ENCODE measurements around the gene KISS1.

KISS1 gene

DNA sequence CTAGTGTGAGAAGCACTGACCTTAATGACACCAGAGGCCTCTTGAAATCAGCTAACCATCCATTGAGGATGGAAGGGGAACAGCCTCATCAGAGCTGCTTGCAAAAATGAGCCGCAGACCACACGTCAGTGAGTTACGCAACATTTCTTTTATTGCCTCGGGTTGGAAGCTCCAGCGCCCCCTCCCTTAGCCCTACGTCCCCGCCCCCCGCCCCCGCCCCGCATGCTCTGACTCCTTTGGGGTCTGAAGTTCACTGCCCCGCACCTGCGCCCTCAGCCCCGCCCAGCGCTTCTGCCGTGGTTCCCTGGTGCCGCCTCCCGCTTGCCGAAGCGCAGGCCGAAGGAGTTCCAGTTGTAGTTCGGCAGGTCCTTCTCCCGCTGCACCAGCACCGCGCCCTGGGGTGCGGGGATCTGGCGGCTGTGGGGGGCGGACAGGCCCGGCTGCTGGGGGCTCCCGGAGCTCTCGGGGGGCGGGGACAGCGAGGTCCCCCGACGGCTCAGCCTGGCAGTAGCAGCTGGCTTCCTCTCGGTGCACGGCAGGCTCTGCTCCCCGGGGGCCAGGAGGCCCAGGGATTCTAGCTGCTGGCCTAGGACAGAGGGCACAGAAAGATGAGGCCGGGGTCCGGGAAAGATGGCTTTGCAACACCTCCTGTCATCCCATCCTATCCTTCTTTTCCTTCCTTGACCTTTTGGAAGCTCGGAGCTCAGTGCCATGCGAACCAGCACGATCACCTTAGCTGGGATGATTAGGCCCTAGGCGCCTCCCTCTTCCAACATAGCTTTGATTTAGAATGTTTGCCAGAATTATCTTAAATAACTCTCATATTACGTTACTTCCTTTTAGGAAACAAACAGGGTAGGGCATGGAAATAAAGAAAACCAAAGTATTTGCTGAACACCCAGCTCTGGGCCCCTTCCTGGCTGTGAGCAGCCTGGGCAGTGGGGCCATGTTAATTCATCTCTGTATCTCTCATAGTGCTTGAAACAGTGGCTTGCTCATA lies 5.8 kb downstream of the KISS1 start:
- no peak for DNase-seq

DNA sequence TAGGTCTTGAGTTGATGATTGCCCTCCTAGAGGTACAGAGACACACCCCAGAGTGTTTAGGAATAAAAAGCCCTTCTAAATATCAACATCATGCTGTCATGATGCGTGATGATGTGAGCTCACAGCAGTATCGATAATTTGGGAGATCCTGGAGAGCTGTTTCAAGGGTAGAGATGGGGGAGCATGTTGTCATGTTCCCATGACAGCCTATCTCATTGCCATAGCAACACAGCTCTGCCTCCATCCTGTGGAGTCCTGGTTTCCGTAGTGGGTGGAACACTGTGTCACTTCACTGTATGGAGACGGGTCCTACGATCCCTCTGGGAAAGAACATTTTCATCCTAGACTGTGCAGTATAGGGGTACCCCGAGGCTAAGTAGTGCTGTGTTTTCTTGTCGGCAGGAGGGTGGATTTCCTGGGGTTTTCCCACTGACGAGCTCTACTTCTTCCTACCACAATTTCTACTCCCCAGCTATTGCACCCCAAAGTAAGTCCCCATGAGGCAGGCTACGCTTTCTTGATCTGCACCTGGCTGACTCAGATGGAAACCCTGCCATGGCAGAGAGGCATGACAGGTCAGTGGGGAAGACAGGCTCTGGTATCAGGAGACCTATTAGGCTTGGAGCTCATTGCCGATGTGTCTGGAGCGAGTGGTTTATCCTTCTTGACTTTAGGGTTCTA lies 7.2 kb downstream of the KISS1 start:
- no peak for DNase-seq

- DNase-seq: no peak
These were observed 9.7 kb downstream of the KISS1 start for GRCh38 chr1:204186597-204186996.

DNA sequence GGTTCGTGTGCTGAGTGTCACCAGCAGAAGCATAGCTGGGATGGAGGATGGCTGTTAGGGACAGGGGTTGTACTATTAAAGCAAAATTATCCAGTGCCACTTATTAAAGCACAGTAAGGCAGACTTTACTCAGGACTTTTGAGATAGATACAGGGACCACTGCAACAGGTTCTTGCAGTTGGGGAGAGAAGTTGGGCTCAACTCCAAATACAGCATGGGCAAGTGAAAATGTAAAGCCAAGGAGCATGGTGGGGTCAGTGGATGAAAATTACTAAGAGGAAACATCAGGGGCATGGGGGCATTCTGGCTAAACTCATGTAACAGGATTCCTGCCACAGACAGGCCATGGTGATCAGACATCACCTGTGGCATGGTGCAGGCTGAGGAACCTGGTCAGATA lies 15.2 kb downstream of the KISS1 start:
- no peak for DNase-seq

DNA sequence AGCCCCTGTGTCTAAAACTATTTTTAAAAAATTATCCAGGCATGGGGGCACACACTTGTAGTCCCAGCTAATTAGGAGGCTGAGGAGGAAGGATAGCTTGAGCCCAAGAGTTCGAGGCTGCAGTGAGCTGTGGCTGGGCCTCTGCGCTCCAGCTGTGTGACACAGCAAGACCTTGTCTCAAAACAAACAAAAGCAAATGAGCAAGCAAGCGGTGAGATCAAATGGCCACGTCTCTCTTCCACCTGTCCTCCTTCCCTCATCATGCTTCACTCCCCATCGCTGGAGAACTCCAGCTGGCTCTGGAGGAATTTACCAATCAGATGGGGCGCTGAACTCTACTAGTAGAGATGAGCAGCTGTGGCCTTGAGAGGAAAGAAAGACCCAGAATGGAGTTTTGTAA lies 16.2 kb downstream of the KISS1 start:
- DNase-seq: no peak

GRCh38 chr1:204178487-204179281 lies 17.6 kb downstream of the KISS1 start:
- no peak for DNase-seq

DNA sequence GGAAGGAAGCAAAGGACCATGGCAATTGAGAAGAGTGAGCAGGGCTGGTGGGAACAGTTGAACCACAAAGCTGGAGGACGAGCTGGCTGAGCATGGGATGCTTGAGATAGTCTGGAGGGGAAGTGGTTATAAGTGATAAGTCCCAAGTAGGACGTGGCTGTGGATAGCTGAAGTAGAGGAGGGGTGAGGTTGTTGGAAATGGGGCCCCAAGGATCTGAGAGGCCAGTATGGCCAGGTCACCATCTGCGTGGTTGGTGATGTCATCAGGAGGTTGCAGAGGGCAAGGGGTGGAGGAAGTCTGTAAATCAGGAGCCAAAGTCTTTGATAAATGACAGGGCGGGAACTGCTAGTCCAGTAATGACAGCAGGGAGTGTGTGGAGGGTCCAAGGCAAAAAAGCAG lies 19.2 kb downstream of the KISS1 start:
- DNase-seq: no peak

DNA sequence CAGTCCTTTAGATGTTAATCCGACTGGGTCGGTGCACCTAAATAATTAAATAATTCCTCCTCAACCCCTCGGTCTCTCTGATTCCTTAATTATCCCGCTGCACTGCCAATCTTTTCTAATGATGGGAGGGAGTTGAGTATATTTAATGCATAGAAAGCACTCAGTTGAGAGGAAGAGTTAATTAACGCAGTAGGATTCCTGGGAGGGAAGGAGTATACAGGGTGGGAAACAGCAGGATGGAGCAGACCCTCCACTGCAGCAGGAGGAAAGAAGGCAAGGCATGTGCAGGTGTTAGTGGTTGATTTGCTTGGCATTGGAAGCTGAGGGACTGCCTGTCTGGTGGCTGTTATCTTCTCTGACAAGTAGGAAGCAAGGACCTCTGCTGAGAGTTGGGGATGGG lies 20.2 kb downstream of the KISS1 start:
- no peak for DNase-seq

- no peak for DNase-seq
These were observed 21.3 kb downstream of the KISS1 start for GRCh38 chr1:204174958-204175357.

DNA sequence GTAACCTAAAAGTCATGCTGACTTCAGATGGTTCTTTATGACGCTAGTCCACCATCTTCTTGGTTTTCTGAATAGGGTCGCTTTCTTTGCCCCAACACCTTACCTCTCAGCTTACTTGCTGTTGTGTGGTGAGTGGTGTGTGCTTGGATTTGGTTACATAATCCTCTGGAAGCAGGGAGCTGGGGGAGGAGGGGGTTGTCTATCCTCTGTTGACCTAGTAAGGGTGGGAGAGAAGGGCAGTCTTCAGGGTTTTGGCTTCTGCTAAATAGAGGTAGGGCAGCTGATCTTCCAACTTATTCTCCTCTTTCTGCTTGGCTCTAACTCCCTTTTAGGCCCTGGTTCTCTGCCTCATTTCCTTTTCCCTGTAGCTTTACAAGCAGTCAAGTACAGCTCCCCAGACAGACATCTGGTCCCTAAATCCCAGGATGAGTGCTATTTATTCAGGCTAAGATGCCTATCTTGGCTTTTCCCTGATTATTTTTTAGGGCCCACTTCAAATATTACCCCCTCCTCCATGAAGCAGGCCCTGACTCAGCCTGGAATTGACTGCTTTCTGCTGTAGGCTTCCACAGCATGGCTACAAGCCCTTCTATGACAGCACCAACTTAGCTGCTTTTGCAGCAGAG lies 23.8 kb downstream of the KISS1 start:
- no peak for DNase-seq

DNA sequence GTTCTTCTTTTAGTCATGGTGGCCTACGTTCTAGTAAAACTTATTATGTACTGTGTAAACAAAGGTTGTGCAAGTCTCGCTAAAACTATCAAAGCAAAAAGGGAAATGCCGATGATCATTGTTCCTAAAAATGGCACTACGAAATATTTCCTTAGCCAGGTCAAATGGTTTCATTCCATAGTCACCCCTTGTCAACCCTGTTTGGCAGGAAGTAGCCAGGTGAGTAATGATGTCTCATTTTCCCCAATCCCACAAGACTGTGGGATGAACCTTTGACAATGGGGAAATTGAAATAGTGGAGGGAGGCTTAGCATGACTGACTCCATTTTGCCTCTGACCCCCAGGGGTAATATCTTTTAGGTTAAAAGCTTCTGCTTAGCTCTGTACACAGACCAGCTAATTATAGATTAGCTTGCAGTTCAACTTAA lies 24.5 kb downstream of the KISS1 start:
- no peak for DNase-seq

GRCh38 chr1:204170494-204171155 lies 25.7 kb downstream of the KISS1 start:
- DNase-seq: no peak

DNA sequence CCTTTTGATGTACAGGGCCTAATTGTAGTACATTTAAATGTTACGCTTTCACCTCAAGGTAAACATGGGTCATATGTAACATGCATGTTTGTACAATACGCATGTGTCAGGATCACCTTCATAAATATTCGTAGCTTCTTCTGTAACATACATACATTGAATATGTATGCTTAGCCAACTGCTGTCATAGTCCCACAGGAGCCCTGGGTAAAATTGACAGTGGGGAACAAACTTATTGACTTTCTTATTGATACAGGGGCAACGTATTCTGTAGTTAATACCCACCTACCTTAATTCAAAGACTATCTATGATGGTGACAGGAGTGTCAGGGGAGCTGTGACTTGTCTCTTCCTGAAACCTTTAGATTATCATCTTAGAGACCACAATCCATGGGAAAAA lies 26.4 kb downstream of the KISS1 start:
- no peak for DNase-seq

GRCh38 chr1:204167730-204168129 lies 28.6 kb downstream of the KISS1 start:
- DNase-seq: no peak

DNA sequence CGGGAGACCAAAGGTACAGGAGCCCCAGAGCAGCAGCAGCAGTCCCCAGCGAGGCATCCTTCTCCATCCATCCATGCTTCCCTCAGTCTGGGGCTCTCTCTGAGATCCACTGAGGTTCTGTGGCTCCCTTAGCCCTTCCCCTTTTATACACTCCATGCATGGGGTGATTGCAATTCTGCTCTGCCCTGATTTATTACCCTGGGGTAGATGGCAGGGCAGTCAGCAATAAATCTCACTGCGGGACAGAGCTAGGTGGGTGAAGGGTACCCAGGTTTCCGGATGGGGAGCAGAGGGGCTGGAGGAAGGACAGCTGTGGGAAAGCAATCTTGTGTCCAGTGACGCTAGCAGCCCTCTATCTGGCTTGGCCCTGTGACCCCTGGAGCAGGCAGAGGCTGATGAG lies 30.1 kb downstream of the KISS1 start, which contains the start of gene REN:
TSS of gene REN (minus strand) at position 119 of the 400 bp plus-strand sequence. CDS start at position 75, 44 bp downstream.
- no peak for DNase-seq

GRCh38 chr1:204162494-204163074 lies 33.7 kb downstream of the KISS1 start:
- peak; percentile 77 for DNase-seq

DNA sequence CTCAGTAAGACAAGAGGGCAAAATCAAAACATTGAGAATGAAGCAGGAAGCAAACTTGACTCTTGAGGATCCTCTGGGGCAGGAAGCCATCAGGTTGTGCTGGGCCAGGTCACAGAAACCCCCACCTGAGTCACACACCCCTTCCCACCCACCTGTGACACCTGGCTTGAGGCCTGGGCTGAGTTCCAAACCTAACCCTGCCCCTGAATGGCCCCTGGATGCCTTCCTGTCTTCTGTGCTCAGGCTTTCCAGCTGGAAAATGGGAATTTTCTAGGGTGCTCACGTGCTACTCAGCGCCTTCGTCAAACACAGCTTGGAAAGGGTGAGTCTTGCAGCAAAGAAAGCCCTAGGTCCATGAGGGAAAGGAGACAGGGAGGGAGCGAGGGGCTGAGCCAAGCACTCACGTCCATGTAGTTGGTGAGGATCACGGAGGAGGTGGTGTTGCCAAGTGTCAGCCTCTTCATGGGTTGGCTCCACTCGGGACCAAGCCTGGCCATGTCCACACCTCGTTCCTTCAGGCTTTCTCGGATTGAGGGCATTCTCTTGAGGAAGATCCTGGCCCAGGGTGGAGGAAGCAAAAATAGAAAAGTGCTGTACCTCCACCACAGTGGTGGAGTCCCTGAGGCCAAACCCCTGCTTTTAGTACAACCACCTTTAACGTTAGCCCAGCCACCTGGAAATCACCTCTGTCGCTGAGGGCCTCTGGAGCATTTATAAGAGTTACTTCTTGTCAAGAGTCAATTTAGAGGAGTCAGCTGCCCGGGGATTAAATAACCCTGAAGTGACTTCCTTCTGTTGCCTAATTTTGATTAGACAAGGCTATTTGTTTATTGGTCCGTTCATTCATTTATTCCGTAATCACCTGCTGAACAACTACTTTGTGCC lies 34.4 kb downstream of the KISS1 start:
- no peak for DNase-seq

- no peak for DNase-seq
These were observed 38.3 kb downstream of the KISS1 start for GRCh38 chr1:204157962-204158361.

DNA sequence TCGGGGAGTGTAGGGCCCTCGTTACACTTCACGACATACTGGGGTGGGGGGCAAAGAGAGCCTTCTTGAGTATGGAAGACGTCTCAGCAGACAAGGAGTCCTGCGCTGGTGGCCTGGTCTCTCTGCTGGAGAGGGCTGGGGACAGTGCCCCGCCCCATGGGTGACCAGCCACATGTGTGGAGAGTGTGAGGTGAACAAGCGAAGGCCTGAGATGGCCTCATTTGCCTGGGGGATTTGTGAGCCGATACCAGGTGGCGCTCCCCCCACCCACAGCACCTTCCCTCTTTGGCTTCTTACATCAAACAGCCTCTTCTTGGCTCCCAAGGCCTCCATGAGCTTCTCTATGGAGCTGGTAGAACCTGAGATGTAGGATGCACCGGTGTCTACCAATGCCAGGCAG lies 40.4 kb downstream of the KISS1 start:
- DNase-seq: no peak

- no peak for DNase-seq
These were observed 41.6 kb downstream of the KISS1 start for GRCh38 chr1:204154568-204155255.

Measured in activated gamma-delta T cell treated with Interleukin-2 at 50 U/mL for 16 hours (primary cell).